HL-60 (cell line): ENCODE data around the gene DNM3.

Experiments used
- DNase-seq, 2 experiments: peaks; one replicate each; pipeline ENCODE4 v3.0.0-alpha.2; 2010 to 2020; ENCODE audit warnings: low read depth in 1 of 2, low spot score in 1 of 2
- H3K27ac ChIP-seq: fragments of 250-450 bp; sonication (Bioruptor Pico); replicated peaks from 2 replicates; pipeline ENCODE4 v1.5.1; 2020; ENCODE audit warnings: mild to moderate bottlenecking, moderate library complexity
- H3K27me3 ChIP-seq: fragments of 250-450 bp; sonication (Bioruptor Pico); 2 replicates; pipeline ENCODE4 v1.5.1; 2021; ENCODE audit warnings: mild to moderate bottlenecking, moderate library complexity; ENCODE audit not compliant: insufficient read depth, poor library complexity, severe bottlenecking
- H3K4me3 ChIP-seq: replicated peaks from 2 replicates; pipeline ENCODE4 v1.5.1; 2011; ENCODE audit warnings: mild to moderate bottlenecking, control low read depth, low read length; ENCODE audit not compliant: insufficient read depth
- GABPA ChIP-seq: IDR thresholded peaks from 2 replicates; pipeline ENCODE4 v1.6.1; 2012; ENCODE audit warnings: low read depth
- POLR2AphosphoS5 ChIP-seq: IDR thresholded peaks from 2 replicates; pipeline ENCODE4 v1.6.1; 2012; ENCODE audit warnings: low read depth
- SPI1 ChIP-seq: IDR thresholded peaks from 2 replicates; pipeline ENCODE4 v1.6.1; 2012; ENCODE audit warnings: low read depth, mild to moderate bottlenecking, borderline replicate concordance
- TF ChIP-seq, protein P1 (sequence below): IDR thresholded peaks from 2 replicates; pipeline ENCODE4 v1.6.1; 2012; ENCODE audit warnings: low read depth; ENCODE audit not compliant: insufficient replicate concordance
- TF ChIP-seq, protein P2 (sequence below): IDR thresholded peaks from one replicate; pipeline ENCODE4 v1.5.1; 2011; ENCODE audit warnings: low read length, control low read depth, inconsistent platforms; ENCODE audit not compliant: insufficient read depth

The DNM3 gene

DNA sequence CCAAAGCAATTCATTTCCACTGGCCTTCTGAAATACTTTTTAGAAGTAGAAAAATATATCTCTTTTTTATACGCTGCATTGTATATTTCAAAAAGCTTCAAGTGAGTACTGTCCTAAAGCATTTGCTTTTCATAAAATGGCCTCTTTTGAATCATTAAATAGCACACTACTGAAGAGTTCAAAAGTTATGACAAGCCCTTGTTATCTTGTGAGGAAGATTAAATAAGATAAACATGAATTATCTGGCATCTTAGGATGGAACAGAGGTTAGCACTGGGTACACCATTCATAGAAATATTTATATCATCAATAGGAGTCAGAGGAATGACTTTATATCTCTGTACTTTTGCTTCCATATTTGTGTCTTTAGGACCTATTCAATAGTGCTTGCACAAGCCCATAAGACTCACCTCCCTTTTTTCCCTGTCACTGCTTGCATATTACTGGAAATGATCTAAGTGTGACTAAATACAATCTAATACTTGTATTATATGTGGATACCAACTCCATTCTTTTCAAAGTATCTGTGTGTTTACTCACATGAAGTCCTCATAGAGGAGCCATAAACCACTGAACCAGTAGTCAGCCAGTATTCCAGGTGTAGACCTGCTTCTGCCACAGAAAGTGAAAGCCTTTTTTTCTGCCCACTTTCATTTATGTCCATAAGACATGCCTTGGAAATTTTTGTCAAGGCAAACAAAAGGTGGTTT, 305.0 kb downstream of the DNM3 start:
- no peak for TF ChIP-seq GABPA
- TF ChIP-seq, protein P1, sequence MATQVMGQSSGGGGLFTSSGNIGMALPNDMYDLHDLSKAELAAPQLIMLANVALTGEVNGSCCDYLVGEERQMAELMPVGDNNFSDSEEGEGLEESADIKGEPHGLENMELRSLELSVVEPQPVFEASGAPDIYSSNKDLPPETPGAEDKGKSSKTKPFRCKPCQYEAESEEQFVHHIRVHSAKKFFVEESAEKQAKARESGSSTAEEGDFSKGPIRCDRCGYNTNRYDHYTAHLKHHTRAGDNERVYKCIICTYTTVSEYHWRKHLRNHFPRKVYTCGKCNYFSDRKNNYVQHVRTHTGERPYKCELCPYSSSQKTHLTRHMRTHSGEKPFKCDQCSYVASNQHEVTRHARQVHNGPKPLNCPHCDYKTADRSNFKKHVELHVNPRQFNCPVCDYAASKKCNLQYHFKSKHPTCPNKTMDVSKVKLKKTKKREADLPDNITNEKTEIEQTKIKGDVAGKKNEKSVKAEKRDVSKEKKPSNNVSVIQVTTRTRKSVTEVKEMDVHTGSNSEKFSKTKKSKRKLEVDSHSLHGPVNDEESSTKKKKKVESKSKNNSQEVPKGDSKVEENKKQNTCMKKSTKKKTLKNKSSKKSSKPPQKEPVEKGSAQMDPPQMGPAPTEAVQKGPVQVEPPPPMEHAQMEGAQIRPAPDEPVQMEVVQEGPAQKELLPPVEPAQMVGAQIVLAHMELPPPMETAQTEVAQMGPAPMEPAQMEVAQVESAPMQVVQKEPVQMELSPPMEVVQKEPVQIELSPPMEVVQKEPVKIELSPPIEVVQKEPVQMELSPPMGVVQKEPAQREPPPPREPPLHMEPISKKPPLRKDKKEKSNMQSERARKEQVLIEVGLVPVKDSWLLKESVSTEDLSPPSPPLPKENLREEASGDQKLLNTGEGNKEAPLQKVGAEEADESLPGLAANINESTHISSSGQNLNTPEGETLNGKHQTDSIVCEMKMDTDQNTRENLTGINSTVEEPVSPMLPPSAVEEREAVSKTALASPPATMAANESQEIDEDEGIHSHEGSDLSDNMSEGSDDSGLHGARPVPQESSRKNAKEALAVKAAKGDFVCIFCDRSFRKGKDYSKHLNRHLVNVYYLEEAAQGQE, result no peak
- TF ChIP-seq POLR2AphosphoS5, result no peak
- TF ChIP-seq, protein P2, sequence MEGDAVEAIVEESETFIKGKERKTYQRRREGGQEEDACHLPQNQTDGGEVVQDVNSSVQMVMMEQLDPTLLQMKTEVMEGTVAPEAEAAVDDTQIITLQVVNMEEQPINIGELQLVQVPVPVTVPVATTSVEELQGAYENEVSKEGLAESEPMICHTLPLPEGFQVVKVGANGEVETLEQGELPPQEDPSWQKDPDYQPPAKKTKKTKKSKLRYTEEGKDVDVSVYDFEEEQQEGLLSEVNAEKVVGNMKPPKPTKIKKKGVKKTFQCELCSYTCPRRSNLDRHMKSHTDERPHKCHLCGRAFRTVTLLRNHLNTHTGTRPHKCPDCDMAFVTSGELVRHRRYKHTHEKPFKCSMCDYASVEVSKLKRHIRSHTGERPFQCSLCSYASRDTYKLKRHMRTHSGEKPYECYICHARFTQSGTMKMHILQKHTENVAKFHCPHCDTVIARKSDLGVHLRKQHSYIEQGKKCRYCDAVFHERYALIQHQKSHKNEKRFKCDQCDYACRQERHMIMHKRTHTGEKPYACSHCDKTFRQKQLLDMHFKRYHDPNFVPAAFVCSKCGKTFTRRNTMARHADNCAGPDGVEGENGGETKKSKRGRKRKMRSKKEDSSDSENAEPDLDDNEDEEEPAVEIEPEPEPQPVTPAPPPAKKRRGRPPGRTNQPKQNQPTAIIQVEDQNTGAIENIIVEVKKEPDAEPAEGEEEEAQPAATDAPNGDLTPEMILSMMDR, result no peak
- TF ChIP-seq SPI1, result no peak
- Histone ChIP-seq H3K4me3 (no peak overlapping the region), H3K27ac (no peak overlapping the region), H3K27me3 (no peaks in the 10 kb centered on the region)
- DNase-seq, result no peak

DNA sequence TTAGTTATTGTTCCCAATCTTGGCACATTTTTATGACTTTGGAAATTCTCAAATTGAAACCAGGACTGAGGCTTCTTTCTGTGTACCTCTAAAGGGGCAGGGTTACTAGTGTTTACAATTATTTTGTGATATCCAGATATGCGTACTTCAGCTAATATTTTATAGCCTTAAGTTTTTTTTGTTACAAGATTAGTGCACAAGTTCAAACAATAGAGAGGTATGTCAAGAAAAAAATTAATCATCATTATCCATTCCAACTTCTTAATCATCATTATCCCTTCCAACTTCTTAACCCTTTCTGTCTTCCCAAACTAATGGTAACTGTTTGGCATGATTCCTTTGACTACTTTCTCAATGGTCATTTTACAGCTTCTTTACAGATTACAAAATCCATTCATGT, 306.2 kb downstream of the DNM3 start:
- Histone ChIP-seq H3K27ac (no peak overlapping the region), H3K4me3 (no peak overlapping the region), H3K27me3 (no peaks in the 10 kb centered on the region)
- no peak for DNase-seq
- TF ChIP-seq SPI1, result no peak
- TF ChIP-seq GABPA, result no peak
- TF ChIP-seq, protein P2, result no peak
- TF ChIP-seq, protein P1, result no peak
- TF ChIP-seq POLR2AphosphoS5, result no peak

DNA sequence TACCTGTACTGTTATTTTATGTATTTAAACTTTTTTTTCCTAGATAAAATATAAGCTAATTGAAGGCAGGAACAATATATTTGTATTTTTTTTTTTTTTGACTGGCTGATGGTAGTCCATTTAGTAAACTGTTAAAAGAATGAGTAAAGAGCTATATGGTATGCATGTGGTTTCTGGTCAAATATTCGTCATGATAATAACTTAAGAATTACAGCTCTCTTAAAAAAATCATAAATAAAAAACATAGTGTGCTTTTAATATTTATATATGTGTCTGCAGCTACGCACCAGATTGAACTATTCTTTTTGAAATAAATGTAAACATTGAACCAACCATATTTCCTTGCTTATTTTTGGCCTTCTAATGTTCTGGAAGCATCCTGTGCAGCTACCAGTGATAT, 306.9 kb downstream of the DNM3 start:
- TF ChIP-seq GABPA, result no peak
- TF ChIP-seq, protein P2, result no peak
- Histone ChIP-seq H3K4me3 (no peak overlapping the region), H3K27me3 (no peaks in the 10 kb centered on the region), H3K27ac (no peak overlapping the region)
- no peak for DNase-seq

DNA sequence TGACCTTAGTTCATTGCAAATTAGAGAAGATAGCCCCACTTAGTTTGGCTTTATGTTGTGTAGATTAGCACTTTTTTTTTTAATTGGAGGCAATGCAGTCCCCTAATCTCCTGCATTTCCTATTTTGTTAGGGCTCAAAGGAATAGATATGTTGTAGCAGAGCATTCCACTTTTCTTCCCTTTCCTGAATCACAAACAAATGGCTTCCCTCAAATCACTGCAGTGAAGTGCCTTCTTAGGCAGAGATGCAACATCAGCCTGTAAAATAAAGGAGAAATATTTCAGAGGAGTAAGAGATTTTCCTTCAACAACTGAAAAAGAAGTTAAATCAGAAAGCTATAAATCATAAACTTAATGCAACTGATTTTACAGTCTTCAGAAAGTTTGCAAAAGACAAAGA, 307.4 kb downstream of the DNM3 start:
- Histone ChIP-seq H3K27me3 (no peaks in the 10 kb centered on the region), H3K27ac (no peak overlapping the region), H3K4me3 (no peak overlapping the region)
- DNase-seq, result no peak
- TF ChIP-seq, protein P2, result no peak
- TF ChIP-seq, protein P1, result no peak
- TF ChIP-seq POLR2AphosphoS5 (no peak), SPI1 (no peak), GABPA (no peak)
